Melanocyte of skin (primary cell): ENCODE data around the gene OLR1. TPM values are rescaled to one million over a fixed set of nuclear protein-coding genes. Genes with fewer than 3 reads are reported as not detected.

Source experiments
- total RNA-seq, 2 donors: library from RNA; depleted of rRNA; stranded (reverse); fragments of >200 nt; gene quantifications; 2 replicates each; pipeline ENCODE4 v1.2.3, GENCODE V29; 2012

The OLR1 gene
- total RNA-seq, result not detected

GRCh38 chr12:10171973-10172728, at the start of gene OLR1:
TSS of gene OLR1 (minus strand) at chr12:10172132. CDS start at chr12:10172077, 55 bp downstream.

GRCh38 chr12:10212739-10213131, 40.8 kb upstream of the OLR1 start, which contains the start of gene GABARAPL1:
TSS of gene GABARAPL1 (plus strand) at chr12:10212877. CDS start at chr12:10213130, 253 bp downstream.

GRCh38 chr12:10178821-10179220, 6.9 kb upstream of the OLR1 start, which contains the start of gene TMEM52B:
TSS of gene TMEM52B (plus strand) at chr12:10179032. CDS start at chr12:10179575, 543 bp downstream.

GRCh38 chr12:10130042-10130441, 41.9 kb downstream of the OLR1 start, which contains the start of gene CLEC7A:
TSS of gene CLEC7A (minus strand) at chr12:10130199. CDS start at chr12:10130082, 117 bp downstream.

Other genes starting within 250 kb of the OLR1 start
- gene CLEC2A, start 239.8 kb downstream of the OLR1 start, total RNA-seq, result not detected
- gene CLEC12A, start 200.7 kb downstream of the OLR1 start, total RNA-seq, result not detected
- under 1 TPM in 1 of 2 donors, not detected in 1; under 0.01 TPM for gene CLEC1B, start 173.0 kb downstream of the OLR1 start, total RNA-seq
- not detected for gene CLEC12B, start 161.5 kb downstream of the OLR1 start, total RNA-seq
- gene CLEC9A, start 141.4 kb downstream of the OLR1 start, total RNA-seq, result not detected
- under 1 TPM; under 0.01 to 0.33 TPM for gene CLEC1A, start 73.1 kb downstream of the OLR1 start, total RNA-seq
- gene CLEC7A, start 41.9 kb downstream of the OLR1 start, total RNA-seq, result under 1 TPM; under 0.01 to 0.33 TPM
- not detected for gene TMEM52B, start 6.9 kb upstream of the OLR1 start, total RNA-seq
- gene GABARAPL1, start 40.7 kb upstream of the OLR1 start, total RNA-seq, result 10 to 100 TPM; 25.0 to 37.2 TPM
- gene KLRD1, start 135.7 kb upstream of the OLR1 start, total RNA-seq, result under 1 TPM in 1 of 2 donors, not detected in 1; under 0.01 TPM
- gene KLRK1, start 217.9 kb upstream of the OLR1 start, total RNA-seq, result not detected
- not detected for gene KLRC4, start 237.6 kb upstream of the OLR1 start, total RNA-seq
- under 1 TPM in 1 of 2 donors, not detected in 1; 0.33 TPM for gene KLRC3, start 248.5 kb upstream of the OLR1 start, total RNA-seq